Progenitor cell of endocrine pancreas (in vitro differentiated cells): ENCODE results near the gene RASSF10. TPM values are rescaled to one million over a fixed set of nuclear protein-coding genes. Genes with fewer than 3 reads are reported as not detected.

Experiments used
- DNase-seq: peaks from one replicate; pipeline ENCODE4 v3.0.0; 2021; ENCODE audit warnings: low spot score; ENCODE audit not compliant: unreplicated experiment
- H3K27ac Mint-ChIP-seq: 2 replicates; pipeline ENCODE4 v1.8.0; 2021; ENCODE audit warnings: mild to moderate bottlenecking, moderate library complexity, mixed read lengths
- H3K27me3 Mint-ChIP-seq: 2 replicates; pipeline ENCODE4 v1.8.0; 2021; ENCODE audit warnings: mixed read lengths
- H3K36me3 Mint-ChIP-seq: 2 replicates; pipeline ENCODE4 v1.8.0; 2022; ENCODE audit warnings: mixed read lengths; ENCODE audit not compliant: insufficient read depth
- H3K4me1 Mint-ChIP-seq: 2 replicates; pipeline ENCODE4 v1.8.0; 2021; ENCODE audit warnings: low read depth, mixed read lengths
- H3K4me3 Mint-ChIP-seq: 2 replicates; pipeline ENCODE4 v1.8.0; 2021; ENCODE audit warnings: low read depth, mild to moderate bottlenecking, moderate library complexity, mixed read lengths
- H3K9me3 Mint-ChIP-seq: 2 replicates; pipeline ENCODE4 v1.8.0; 2021; ENCODE audit warnings: low read depth, mixed read lengths
- total RNA-seq: library from RNA; stranded (reverse); gene quantifications from 2 replicates; pipeline ENCODE4 v1.2.1, GENCODE V29; 2021
- TF ChIP-seq, protein P1 (sequence below): fragments of 200-600 bp; sonication (generic); IDR thresholded peaks from one replicate; pipeline ENCODE4 v1.5.0; 2021; ENCODE audit warnings: antibody characterized with exemption, mild to moderate bottlenecking; ENCODE audit not compliant: unreplicated experiment

RASSF10 gene
- total RNA-seq, 1 donor from 2014 or later = 24.4 TPM

DNA sequence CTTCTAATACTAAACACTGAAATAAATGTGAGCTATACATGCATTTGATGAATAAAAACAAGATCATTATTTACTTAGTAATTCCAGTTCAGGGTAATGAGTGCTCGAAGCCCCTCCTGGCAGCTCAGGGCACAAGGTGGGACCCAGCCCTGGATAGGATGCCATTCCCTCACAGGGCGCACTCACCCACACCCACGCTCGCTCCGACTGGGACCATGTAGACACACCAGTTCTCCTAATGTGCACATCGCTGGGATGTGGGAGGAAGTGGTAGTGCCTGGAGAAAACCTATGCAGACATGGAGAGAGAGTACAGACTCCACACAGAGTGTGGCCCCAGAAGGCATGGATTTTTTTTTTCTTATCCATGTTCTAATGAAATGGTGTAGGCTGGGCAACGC, 44.5 kb upstream of the RASSF10 start:
- TF ChIP-seq, protein P1, sequence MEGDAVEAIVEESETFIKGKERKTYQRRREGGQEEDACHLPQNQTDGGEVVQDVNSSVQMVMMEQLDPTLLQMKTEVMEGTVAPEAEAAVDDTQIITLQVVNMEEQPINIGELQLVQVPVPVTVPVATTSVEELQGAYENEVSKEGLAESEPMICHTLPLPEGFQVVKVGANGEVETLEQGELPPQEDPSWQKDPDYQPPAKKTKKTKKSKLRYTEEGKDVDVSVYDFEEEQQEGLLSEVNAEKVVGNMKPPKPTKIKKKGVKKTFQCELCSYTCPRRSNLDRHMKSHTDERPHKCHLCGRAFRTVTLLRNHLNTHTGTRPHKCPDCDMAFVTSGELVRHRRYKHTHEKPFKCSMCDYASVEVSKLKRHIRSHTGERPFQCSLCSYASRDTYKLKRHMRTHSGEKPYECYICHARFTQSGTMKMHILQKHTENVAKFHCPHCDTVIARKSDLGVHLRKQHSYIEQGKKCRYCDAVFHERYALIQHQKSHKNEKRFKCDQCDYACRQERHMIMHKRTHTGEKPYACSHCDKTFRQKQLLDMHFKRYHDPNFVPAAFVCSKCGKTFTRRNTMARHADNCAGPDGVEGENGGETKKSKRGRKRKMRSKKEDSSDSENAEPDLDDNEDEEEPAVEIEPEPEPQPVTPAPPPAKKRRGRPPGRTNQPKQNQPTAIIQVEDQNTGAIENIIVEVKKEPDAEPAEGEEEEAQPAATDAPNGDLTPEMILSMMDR = no peak
- no peak overlapping the region for H3K4me3 Mint-ChIP-seq
- DNase-seq = no peak
- no peak overlapping the region for H3K27ac Mint-ChIP-seq
- peaks cover 1% of the 10 kb centered on the region for H3K4me1 Mint-ChIP-seq
- no peaks in the 10 kb centered on the region for H3K9me3 Mint-ChIP-seq
- H3K27me3 Mint-ChIP-seq = peaks cover 24% of the 10 kb centered on the region
- H3K36me3 Mint-ChIP-seq = no peaks in the 10 kb centered on the region

DNA sequence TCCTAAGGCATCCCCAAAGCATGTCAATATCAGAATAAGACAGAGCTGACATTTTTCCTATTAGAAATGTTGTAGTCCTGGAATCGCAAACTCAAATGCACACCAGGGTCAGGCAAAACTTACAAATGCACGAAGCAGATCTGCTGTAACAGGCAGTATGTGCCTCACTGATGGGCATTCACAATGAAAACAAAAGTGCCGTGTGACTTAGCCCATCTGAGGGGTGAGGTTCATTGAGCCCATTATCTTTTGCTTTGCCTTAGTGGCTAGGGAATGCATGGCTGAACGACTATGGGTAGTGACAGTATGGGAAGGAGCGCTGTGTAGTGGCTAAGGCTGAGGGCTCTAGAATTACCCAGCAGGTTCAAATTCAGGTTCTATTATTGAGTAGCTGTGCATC, 43.1 kb upstream of the RASSF10 start:
- Mint-ChIP-seq H3K4me3 (no peak overlapping the region), H3K27me3 (peaks cover 24% of the 10 kb centered on the region), H3K27ac (no peak overlapping the region), H3K9me3 (no peaks in the 10 kb centered on the region), H3K36me3 (no peaks in the 10 kb centered on the region), H3K4me1 (peaks cover 1% of the 10 kb centered on the region)
- TF ChIP-seq, protein P1 = no peak
- no peak for DNase-seq

DNA sequence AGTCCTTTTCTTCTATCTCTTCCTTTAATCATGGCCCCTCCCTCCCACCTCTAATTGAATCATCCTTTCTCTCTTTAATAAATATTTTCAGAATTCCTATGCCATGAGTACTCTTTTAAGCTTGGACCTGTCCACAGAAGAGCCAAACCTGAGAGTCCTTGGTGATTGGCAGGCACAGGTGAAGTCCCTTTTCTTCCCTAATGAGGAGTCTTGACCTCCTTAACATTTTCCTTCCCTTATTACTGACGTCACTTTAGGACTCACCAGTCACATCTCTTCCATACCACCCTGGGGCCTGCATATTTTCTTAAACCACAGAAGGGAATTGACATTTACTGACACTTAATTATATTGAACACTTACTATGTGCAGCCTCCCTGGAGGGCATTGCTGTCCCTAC, 41.0 kb upstream of the RASSF10 start:
- H3K36me3 Mint-ChIP-seq = no peaks in the 10 kb centered on the region
- DNase-seq = no peak
- H3K27ac Mint-ChIP-seq = no peak overlapping the region
- peaks cover 4% of the 10 kb centered on the region for H3K4me1 Mint-ChIP-seq
- H3K4me3 Mint-ChIP-seq = no peak overlapping the region
- H3K9me3 Mint-ChIP-seq = peaks cover 3% of the 10 kb centered on the region
- peaks cover 16% of the 10 kb centered on the region for H3K27me3 Mint-ChIP-seq
- TF ChIP-seq, protein P1 = no peak

DNA sequence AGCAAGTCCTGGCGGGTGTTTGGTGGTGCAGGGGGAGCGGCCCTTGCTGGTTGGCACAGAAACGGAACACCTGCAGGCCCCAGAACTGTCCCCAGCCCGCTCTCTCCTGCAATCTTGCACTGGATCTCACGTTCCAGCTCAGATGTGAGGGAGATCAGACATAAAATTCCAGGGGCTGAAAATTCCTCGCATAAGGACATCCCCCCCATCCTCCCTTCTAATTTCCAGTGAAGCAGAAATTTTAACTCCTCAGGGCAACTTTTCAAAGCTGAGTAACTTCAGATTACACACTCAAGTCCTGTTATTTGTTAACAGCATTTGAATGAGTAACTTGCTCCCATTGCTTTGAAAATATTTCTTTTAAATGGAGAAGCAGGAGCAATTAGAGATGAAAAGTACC, 40.3 kb upstream of the RASSF10 start:
- Mint-ChIP-seq H3K9me3 (peaks cover 3% of the 10 kb centered on the region), H3K4me3 (no peak overlapping the region)
- no peak for DNase-seq

DNA sequence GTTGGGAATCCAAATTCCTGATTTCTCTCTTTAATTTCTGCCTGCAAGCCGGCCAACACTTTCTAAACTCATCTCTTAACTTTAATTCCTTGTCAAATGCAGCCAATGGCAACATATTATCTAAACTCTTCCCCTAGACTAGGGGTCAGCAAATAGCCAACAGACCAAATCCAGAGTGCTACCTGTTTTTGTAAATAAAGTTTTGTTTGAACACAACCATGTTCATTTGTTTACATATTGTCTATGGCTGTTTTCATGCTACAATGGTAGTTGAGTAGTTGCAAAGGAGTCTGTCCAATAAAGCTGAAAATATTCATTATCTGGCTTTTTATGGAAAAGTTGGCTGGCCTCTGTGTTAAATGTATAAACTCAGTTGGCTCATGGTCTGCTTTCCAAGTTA, 37.2 kb upstream of the RASSF10 start:
- Mint-ChIP-seq H3K27ac (peak overlapping the region; percentile 1), H3K4me1 (peaks cover 3% of the 10 kb centered on the region), H3K9me3 (peaks cover 3% of the 10 kb centered on the region), H3K27me3 (peaks cover 11% of the 10 kb centered on the region), H3K4me3 (no peak overlapping the region), H3K36me3 (no peaks in the 10 kb centered on the region)
- DNase-seq = no peak
- TF ChIP-seq, protein P1 = no peak

More for the DNA sequence above, 40.3 kb upstream of the RASSF10 start:
- Mint-ChIP-seq H3K27ac (no peak overlapping the region), H3K27me3 (peaks cover 15% of the 10 kb centered on the region), H3K4me1 (peaks cover 4% of the 10 kb centered on the region), H3K36me3 (no peaks in the 10 kb centered on the region)
- TF ChIP-seq, protein P1 = no peak
